Measurements from ENCODE around the gene BNC1.
"Not testable (repeated sequence)": the region's sequence is repeated elsewhere in the genome, so short reads cannot be mapped to it uniquely, and the experiment has no call there.

Gene BNC1

DNA sequence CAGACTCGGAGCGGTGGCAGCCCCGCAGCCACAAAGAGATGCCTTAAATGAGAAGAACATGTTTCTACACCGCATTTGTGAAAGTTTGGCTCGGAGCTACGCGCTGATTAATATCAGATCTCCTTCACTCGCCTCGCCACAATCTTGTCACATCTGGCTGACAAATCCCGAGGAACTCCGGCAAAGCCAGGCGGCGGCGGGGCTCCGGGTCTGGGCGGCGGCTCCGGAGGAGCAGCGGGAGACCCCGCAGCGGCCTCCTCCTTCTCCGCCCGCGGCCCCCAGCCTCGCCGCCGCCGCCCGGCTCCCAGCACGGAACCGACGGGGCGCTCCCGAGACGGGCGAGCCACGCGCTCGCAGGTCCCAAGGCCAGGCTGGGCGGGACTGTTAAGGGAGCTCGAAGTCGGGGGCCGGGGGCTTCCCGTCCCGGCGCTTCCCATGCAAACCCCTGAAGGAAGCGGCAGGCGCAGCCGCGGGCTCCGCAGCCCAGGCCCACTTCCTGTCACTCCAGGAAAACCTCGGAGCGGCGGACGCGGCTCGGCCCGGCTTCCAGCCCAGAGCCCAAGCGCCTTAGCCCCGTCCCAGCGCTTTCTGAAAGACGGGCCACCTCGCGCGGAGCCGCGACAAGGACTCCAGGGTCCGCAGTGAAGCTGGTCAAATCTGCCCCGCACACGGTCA is 1.2 kb downstream of the BNC1 start:
- no peaks in the 10 kb centered on the region for H3K36me3 ChIP-seq (ENCODE audit: control insufficient read depth in 2 of 2, insufficient read depth in 2 of 2, low read length in 2 of 2)
- H3K9me3 ChIP-seq (ENCODE audit: control insufficient read depth in 2 of 2, low read length in 2 of 2), result no peaks in the 10 kb centered on the region
- H3K9ac ChIP-seq (ENCODE audit: low read depth in 1 of 2, low read length in 2 of 2), result no peak overlapping the region
- no peaks in the 10 kb centered on the region for H3K4me1 ChIP-seq (ENCODE audit: control insufficient read depth in 2 of 2, insufficient read depth in 2 of 2, low read length in 2 of 2)
- H3K27ac ChIP-seq (ENCODE audit: low read depth in 2 of 2, low read length in 2 of 2), result no peak overlapping the region
- peaks cover 20 to 24% of the 10 kb centered on the region in 2 donors for H3K27me3 ChIP-seq (ENCODE audit: control insufficient read depth in 2 of 2, insufficient read depth in 2 of 2, low read length in 2 of 2)
- peak overlapping the region in 1 of 2 donors; percentile 20 for H3K4me3 ChIP-seq (ENCODE audit: low read length in 2 of 2)

- Histone ChIP-seq H3K4me1 (ENCODE audit: control insufficient read depth in 2 of 2, insufficient read depth in 2 of 2, low read length in 2 of 2) (no peaks in the 10 kb centered on the region), H3K9ac (ENCODE audit: low read depth in 1 of 2, low read length in 2 of 2) (no peak overlapping the region), H3K27ac (ENCODE audit: low read depth in 2 of 2, low read length in 2 of 2) (no peak overlapping the region), H3K27me3 (ENCODE audit: control insufficient read depth in 2 of 2, insufficient read depth in 2 of 2, low read length in 2 of 2) (peaks cover 20 to 24% of the 10 kb centered on the region in 2 donors), H3K4me3 (ENCODE audit: low read length in 2 of 2) (no peak overlapping the region), H3K9me3 (ENCODE audit: control insufficient read depth in 2 of 2, low read length in 2 of 2) (no peaks in the 10 kb centered on the region), H3K36me3 (ENCODE audit: control insufficient read depth in 2 of 2, insufficient read depth in 2 of 2, low read length in 2 of 2) (no peaks in the 10 kb centered on the region)
Measured at GRCh38 chr15:83282776-83283137, 1.7 kb downstream of the BNC1 start.

GRCh38 chr15:83282141-83282540 is 2.3 kb downstream of the BNC1 start:
- Histone ChIP-seq H3K4me3 (ENCODE audit: low read length in 2 of 2) (no peak overlapping the region), H3K27ac (ENCODE audit: low read depth in 2 of 2, low read length in 2 of 2) (no peak overlapping the region), H3K36me3 (ENCODE audit: control insufficient read depth in 2 of 2, insufficient read depth in 2 of 2, low read length in 2 of 2) (no peaks in the 10 kb centered on the region), H3K9ac (ENCODE audit: low read depth in 1 of 2, low read length in 2 of 2) (no peak overlapping the region), H3K27me3 (ENCODE audit: control insufficient read depth in 2 of 2, insufficient read depth in 2 of 2, low read length in 2 of 2) (peaks cover 20 to 24% of the 10 kb centered on the region in 2 donors), H3K9me3 (ENCODE audit: control insufficient read depth in 2 of 2, low read length in 2 of 2) (no peaks in the 10 kb centered on the region), H3K4me1 (ENCODE audit: control insufficient read depth in 2 of 2, insufficient read depth in 2 of 2, low read length in 2 of 2) (no peaks in the 10 kb centered on the region)

- Histone ChIP-seq H3K4me1 (ENCODE audit: control insufficient read depth in 2 of 2, insufficient read depth in 2 of 2, low read length in 2 of 2) (no peaks in the 10 kb centered on the region), H3K36me3 (ENCODE audit: control insufficient read depth in 2 of 2, insufficient read depth in 2 of 2, low read length in 2 of 2) (no peaks in the 10 kb centered on the region), H3K27me3 (ENCODE audit: control insufficient read depth in 2 of 2, insufficient read depth in 2 of 2, low read length in 2 of 2) (peaks cover 14 to 16% of the 10 kb centered on the region in 2 donors), H3K9ac (ENCODE audit: low read depth in 1 of 2, low read length in 2 of 2) (no peak overlapping the region), H3K9me3 (ENCODE audit: control insufficient read depth in 2 of 2, low read length in 2 of 2) (no peaks in the 10 kb centered on the region), H3K27ac (ENCODE audit: low read depth in 2 of 2, low read length in 2 of 2) (no peak overlapping the region), H3K4me3 (ENCODE audit: low read length in 2 of 2) (no peak overlapping the region)
Measured at GRCh38 chr15:83278191-83278590, 6.3 kb downstream of the BNC1 start.

GRCh38 chr15:83276661-83277060 is 7.8 kb downstream of the BNC1 start:
- Histone ChIP-seq H3K36me3 (ENCODE audit: control insufficient read depth in 2 of 2, insufficient read depth in 2 of 2, low read length in 2 of 2) (no peaks in the 10 kb centered on the region), H3K27me3 (ENCODE audit: control insufficient read depth in 2 of 2, insufficient read depth in 2 of 2, low read length in 2 of 2) (peaks cover 3 to 10% of the 10 kb centered on the region in 2 donors), H3K9me3 (ENCODE audit: control insufficient read depth in 2 of 2, low read length in 2 of 2) (no peaks in the 10 kb centered on the region), H3K9ac (ENCODE audit: low read depth in 1 of 2, low read length in 2 of 2) (no peak overlapping the region), H3K4me1 (ENCODE audit: control insufficient read depth in 2 of 2, insufficient read depth in 2 of 2, low read length in 2 of 2) (no peaks in the 10 kb centered on the region), H3K27ac (ENCODE audit: low read depth in 2 of 2, low read length in 2 of 2) (no peak overlapping the region), H3K4me3 (ENCODE audit: low read length in 2 of 2) (no peak overlapping the region)

DNA sequence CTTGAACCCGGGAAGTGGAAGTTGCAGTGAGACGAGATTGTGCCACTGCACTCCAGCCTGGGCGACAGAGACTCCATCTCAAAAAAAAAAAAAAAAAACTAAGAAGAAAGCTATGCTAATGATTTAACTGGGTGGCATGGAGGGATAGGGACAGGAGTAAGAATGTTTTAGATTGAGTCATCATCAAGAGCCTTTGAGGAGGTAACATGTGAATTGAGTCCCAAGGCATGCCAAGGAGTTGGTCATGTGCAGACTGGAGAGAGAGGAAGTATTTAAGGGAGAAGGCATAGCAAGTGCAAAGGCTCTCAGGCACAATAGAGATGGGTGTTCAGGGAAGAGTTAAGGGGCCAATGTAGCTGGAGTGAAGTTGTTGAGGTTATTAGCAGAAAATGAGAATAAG is 9.1 kb downstream of the BNC1 start:
- Histone ChIP-seq H3K4me3 (ENCODE audit: low read length in 2 of 2) (no peak overlapping the region), H3K4me1 (ENCODE audit: control insufficient read depth in 2 of 2, insufficient read depth in 2 of 2, low read length in 2 of 2) (no peaks in the 10 kb centered on the region), H3K9ac (ENCODE audit: low read depth in 1 of 2, low read length in 2 of 2) (no peak overlapping the region), H3K27me3 (ENCODE audit: control insufficient read depth in 2 of 2, insufficient read depth in 2 of 2, low read length in 2 of 2) (peaks cover 0 to 2% of the 10 kb centered on the region in 2 donors), H3K27ac (ENCODE audit: low read depth in 2 of 2, low read length in 2 of 2) (no peak overlapping the region), H3K9me3 (ENCODE audit: control insufficient read depth in 2 of 2, low read length in 2 of 2) (no peaks in the 10 kb centered on the region), H3K36me3 (ENCODE audit: control insufficient read depth in 2 of 2, insufficient read depth in 2 of 2, low read length in 2 of 2) (no peaks in the 10 kb centered on the region)

DNA sequence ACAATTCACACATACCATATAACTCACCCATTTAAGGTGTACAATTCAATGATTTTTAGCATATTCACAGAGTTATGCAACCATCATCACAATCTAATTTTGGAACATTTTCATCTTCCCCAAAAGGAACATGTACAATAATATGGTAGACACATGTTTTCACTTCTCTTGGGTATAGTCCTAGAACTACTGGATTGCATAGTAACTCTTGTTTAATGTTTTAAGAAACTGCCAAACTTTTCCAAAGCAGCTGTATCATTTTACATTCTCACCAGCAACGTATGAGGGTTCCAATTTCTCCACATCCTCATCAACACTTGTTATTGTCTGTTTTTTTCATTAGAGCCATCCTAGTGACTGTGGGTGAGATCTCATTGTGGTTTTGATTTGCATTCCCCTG is 14.3 kb downstream of the BNC1 start:
- no peak overlapping the region for H3K9ac ChIP-seq (ENCODE audit: low read depth in 1 of 2, low read length in 2 of 2)
- H3K4me3 ChIP-seq (ENCODE audit: low read length in 2 of 2), result no peak overlapping the region
- H3K4me1 ChIP-seq (ENCODE audit: control insufficient read depth in 2 of 2, insufficient read depth in 2 of 2, low read length in 2 of 2), result no peaks in the 10 kb centered on the region
- H3K36me3 ChIP-seq (ENCODE audit: control insufficient read depth in 2 of 2, insufficient read depth in 2 of 2, low read length in 2 of 2), result no peaks in the 10 kb centered on the region
- no peaks in the 10 kb centered on the region for H3K9me3 ChIP-seq (ENCODE audit: control insufficient read depth in 2 of 2, low read length in 2 of 2)
- no peak overlapping the region for H3K27ac ChIP-seq (ENCODE audit: low read depth in 2 of 2, low read length in 2 of 2)
- no peaks in the 10 kb centered on the region for H3K27me3 ChIP-seq (ENCODE audit: control insufficient read depth in 2 of 2, insufficient read depth in 2 of 2, low read length in 2 of 2)

- no peak overlapping the region for H3K9ac ChIP-seq (ENCODE audit: low read depth in 1 of 2, low read length in 2 of 2)
- H3K27me3 ChIP-seq (ENCODE audit: control insufficient read depth in 2 of 2, insufficient read depth in 2 of 2, low read length in 2 of 2), result no peaks in the 10 kb centered on the region
- H3K4me1 ChIP-seq (ENCODE audit: control insufficient read depth in 2 of 2, insufficient read depth in 2 of 2, low read length in 2 of 2), result no peaks in the 10 kb centered on the region
- no peak overlapping the region for H3K27ac ChIP-seq (ENCODE audit: low read depth in 2 of 2, low read length in 2 of 2)
- no peak overlapping the region for H3K4me3 ChIP-seq (ENCODE audit: low read length in 2 of 2)
- H3K36me3 ChIP-seq (ENCODE audit: control insufficient read depth in 2 of 2, insufficient read depth in 2 of 2, low read length in 2 of 2), result no peaks in the 10 kb centered on the region
- H3K9me3 ChIP-seq (ENCODE audit: control insufficient read depth in 2 of 2, low read length in 2 of 2), result no peaks in the 10 kb centered on the region
Measured at GRCh38 chr15:83268147-83268546, 16.3 kb downstream of the BNC1 start.

GRCh38 chr15:83262594-83263315 is 21.7 kb downstream of the BNC1 start:
- Histone ChIP-seq H3K9ac (ENCODE audit: low read depth in 1 of 2, low read length in 2 of 2) (no peak overlapping the region), H3K36me3 (ENCODE audit: control insufficient read depth in 2 of 2, insufficient read depth in 2 of 2, low read length in 2 of 2) (no peaks in the 10 kb centered on the region), H3K27me3 (ENCODE audit: control insufficient read depth in 2 of 2, insufficient read depth in 2 of 2, low read length in 2 of 2) (no peaks in the 10 kb centered on the region), H3K4me3 (ENCODE audit: low read length in 2 of 2) (no peak overlapping the region), H3K27ac (ENCODE audit: low read depth in 2 of 2, low read length in 2 of 2) (no peak overlapping the region), H3K9me3 (ENCODE audit: control insufficient read depth in 2 of 2, low read length in 2 of 2) (no peaks in the 10 kb centered on the region), H3K4me1 (ENCODE audit: control insufficient read depth in 2 of 2, insufficient read depth in 2 of 2, low read length in 2 of 2) (no peaks in the 10 kb centered on the region)

- not testable (repeated sequence) for H3K27ac ChIP-seq (ENCODE audit: low read depth in 2 of 2, low read length in 2 of 2); H3K9me3 ChIP-seq (ENCODE audit: control insufficient read depth in 2 of 2, low read length in 2 of 2); H3K27me3 ChIP-seq (ENCODE audit: control insufficient read depth in 2 of 2, insufficient read depth in 2 of 2, low read length in 2 of 2); H3K9ac ChIP-seq (ENCODE audit: low read depth in 1 of 2, low read length in 2 of 2); H3K4me3 ChIP-seq (ENCODE audit: low read length in 2 of 2); H3K36me3 ChIP-seq (ENCODE audit: control insufficient read depth in 2 of 2, insufficient read depth in 2 of 2, low read length in 2 of 2); H3K4me1 ChIP-seq (ENCODE audit: control insufficient read depth in 2 of 2, insufficient read depth in 2 of 2, low read length in 2 of 2)
Measured at GRCh38 chr15:83262181-83262580, 22.3 kb downstream of the BNC1 start.
